ENCODE measurements around the gene PLD5. TPM values are rescaled to one million over a fixed set of nuclear protein-coding genes. Genes with fewer than 3 reads are reported as not detected.
"Not testable (repeated sequence)": the region's sequence is repeated elsewhere in the genome, so short reads cannot be mapped to it uniquely, and the experiment has no call there.

PLD5 gene
- polyA plus RNA-seq, 3 donors: 0.03 to 0.22 (median 0.14) TPM

DNA sequence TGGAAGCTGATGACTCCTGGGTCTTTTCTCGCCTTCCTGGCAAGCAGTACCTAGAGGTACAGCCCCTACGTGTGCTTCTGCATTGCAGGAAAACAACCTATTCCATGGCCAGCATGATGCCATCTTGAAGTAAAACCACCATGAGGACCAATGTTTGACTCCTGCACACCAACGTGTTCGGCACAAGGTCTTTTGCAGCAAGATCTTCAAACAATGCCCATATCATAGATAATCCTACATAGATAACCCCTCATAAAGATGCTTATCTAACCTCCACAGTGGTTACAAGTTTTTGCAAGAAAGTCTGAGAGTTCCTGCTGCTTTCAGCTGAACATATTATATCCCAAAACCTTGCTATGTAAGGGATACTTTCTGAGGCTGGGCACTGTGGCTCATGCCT, 384.5 kb downstream of the PLD5 start:
- WGBS, 3 donors: 60 to 68% (median 62%) methylated on average over 4 of the region's 4 CpGs
- no peak overlapping the region for H3K27ac ChIP-seq (ENCODE audit: low read depth, low read length)

GRCh38 chr1:242139442-242139841, 385.1 kb downstream of the PLD5 start:
- WGBS, 3 donors: 41 to 69% (median 47%) methylated on average over 6 of the region's 6 CpGs
- H3K27ac ChIP-seq (ENCODE audit: low read depth, low read length): no peak overlapping the region

DNA sequence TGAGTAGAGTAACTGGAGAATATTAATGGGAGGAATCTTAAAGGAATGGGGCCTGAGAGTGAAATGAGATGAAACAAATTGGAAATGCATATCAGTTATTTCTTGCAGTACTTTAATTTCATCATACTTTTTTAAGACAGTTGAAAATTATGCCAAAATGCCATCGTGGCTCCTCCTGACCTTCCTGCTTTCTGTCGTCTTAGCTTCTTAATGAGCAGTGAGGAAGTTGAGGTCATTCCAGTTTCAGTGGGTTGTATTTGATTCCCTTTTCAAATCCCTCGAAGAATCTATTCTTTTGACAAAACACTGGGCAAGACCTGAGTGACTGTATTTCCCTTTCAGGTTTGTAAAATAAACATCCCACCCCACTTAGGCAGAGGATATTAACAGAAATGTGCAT, 390.7 kb downstream of the PLD5 start:
- H3K27ac ChIP-seq (ENCODE audit: low read depth, low read length): no peak overlapping the region
- WGBS, 3 donors: 23 to 51% (median 27%) methylated on average over 3 of the region's 3 CpGs

DNA sequence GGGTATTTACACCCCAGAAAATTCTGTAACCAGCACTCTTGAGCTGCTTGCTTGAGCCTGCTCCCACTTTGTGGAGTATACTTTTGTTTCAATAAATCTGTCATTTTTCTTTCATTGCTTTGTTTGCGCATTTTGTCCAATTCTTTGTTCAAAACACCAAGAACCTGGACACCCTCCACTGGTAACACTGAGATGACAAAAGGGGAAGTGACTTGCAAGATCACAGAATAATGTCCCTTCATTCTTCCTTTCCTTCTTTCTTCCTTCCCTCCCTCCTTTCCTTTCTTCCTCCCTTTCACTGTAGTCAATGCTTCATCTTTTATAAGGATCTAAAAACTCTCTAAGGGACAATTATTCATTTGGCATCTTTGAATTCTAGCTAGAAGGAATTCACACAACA, 391.1 kb downstream of the PLD5 start:
- 94 to 100% (median 94%) methylated on average over 1 of the region's 1 CpG for WGBS, 3 donors
- H3K27ac ChIP-seq (ENCODE audit: low read depth, low read length): no peak overlapping the region

DNA sequence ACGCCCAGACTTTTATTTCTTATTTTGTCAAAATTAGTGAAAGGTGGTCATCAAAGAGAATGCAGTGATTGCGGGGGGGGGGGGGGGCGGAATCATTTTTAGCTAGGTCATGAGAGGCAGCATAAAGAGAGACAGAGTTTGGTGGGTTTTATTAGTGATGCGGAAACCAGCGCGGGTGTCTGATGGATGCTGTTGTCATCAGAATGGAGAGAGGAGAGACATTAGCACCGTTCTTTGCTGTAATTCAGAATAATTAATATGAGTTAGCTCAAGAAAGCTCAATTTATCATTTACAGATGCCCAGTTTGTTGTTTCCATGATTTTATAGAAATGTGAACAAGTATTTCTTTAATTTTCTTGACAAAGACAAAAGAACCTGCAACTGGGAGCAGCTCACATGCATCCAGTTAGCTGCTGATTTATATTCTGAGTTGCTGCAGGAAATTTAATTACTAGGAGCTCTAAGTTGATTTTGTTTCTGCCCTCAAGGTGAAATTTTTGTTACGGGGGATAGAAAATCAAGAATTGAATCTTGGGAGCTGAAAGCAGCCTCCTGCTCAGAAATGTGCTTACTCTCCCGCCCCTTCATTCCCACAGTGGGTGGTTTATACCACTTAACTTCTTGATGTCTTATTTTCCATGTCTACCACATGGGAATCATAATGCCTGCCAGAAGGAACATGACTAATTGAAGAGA, 392.2 kb downstream of the PLD5 start:
- 70 to 78% (median 75%) methylated on average over 8 to 9 of the region's 9 CpGs for WGBS, 3 donors
- no peak overlapping the region for H3K27ac ChIP-seq (ENCODE audit: low read depth, low read length)

DNA sequence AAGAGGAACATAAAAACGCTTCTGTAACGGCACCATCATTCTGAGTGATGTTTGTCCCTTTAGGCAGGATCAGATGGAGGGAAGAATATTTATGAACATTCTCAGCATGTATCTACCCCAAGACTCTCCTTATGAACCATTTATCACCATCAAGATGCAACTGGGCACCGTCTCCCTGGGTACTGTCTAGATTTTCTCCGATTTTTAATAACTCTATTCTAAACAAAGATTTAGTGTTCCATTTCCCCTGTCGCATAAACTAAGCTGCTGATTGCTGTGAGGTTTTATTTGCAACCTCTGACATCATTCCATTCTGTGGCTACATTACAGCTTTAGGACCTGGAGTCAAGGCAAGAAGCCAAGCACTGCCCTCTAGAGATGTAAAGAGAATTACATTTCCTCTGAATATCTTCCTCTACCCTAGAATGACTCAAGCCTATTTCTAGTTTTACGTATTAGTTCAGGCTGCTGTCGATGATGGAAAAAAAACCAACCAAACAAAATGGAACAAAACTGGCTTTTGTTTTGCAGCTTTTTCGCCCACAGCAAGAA, 395.5 kb downstream of the PLD5 start:
- WGBS, 3 donors: 57 to 70% (median 65%) methylated on average over 8 of the region's 8 CpGs
- no peak overlapping the region for H3K27ac ChIP-seq (ENCODE audit: low read depth, low read length)

- WGBS, 3 donors: 58 to 83% (median 68%) methylated on average over 2 of the region's 2 CpGs
- no peak overlapping the region for H3K27ac ChIP-seq (ENCODE audit: low read depth, low read length)
Measured at GRCh38 chr1:242120432-242120831, 404.1 kb downstream of the PLD5 start.

GRCh38 chr1:242100921-242101320, 423.6 kb downstream of the PLD5 start:
- 61 to 83% (median 76%) methylated on average over 4 of the region's 4 CpGs for WGBS, 3 donors
- H3K27ac ChIP-seq (ENCODE audit: low read depth, low read length): no peak overlapping the region

- not testable (repeated sequence) for H3K27ac ChIP-seq (ENCODE audit: low read depth, low read length)
- 68 to 78% (median 76%) methylated on average over 2 to 3 of the region's 3 CpGs for WGBS, 3 donors
Measured at GRCh38 chr1:242097283-242097682, 427.2 kb downstream of the PLD5 start.

DNA sequence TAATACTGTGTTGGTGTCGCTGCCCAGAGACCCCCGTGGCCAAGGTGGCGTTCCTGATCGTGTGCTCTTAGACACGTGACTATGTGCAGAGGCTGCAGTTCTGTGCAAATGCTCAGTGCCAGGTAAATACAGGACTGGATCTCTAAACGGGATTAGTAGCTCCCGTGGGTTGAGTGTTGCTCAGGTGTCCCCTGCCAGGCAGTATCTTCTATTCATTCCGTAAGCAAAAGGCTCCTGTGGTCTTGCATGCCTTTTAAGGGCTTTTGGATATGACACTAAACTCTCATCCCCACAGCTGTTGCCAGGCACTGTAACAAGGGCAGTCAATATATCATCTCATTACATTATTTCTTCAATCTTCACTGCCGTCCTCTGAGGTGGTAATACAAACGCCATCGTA, 431.4 kb downstream of the PLD5 start:
- 56 to 80% (median 77%) methylated on average over 11 of the region's 11 CpGs for WGBS, 3 donors

GRCh38 chr1:242089911-242090310, 434.6 kb downstream of the PLD5 start:
- H3K27ac ChIP-seq (ENCODE audit: low read depth, low read length): no peak overlapping the region
- 49 to 54% (median 50%) methylated on average over 5 of the region's 5 CpGs for WGBS, 3 donors

More for the DNA sequence above, 431.4 kb downstream of the PLD5 start:
- no peak overlapping the region for H3K27ac ChIP-seq (ENCODE audit: low read depth, low read length)

DNA sequence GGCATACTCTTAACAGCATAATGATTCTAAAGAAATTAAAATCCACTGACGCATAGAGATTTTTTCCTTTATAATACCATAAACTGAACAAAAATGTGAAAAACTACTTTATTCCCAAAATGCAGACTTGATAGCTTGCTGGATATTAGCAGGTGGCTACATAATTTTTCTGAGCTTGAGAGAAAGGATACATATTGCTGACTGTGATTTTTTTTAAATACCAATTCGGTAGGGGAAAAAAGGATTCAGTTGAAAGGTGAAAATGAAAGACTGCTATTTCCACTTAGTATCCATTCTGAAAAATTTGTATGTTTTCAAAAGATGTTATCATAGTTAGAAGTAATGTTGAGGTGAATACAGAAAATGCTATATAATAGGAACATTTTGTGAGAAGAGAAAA, 435.6 kb downstream of the PLD5 start:
- H3K27ac ChIP-seq (ENCODE audit: low read depth, low read length): no peak overlapping the region
- 81 to 84% (median 84%) methylated on average over 2 of the region's 2 CpGs for WGBS, 3 donors

DNA sequence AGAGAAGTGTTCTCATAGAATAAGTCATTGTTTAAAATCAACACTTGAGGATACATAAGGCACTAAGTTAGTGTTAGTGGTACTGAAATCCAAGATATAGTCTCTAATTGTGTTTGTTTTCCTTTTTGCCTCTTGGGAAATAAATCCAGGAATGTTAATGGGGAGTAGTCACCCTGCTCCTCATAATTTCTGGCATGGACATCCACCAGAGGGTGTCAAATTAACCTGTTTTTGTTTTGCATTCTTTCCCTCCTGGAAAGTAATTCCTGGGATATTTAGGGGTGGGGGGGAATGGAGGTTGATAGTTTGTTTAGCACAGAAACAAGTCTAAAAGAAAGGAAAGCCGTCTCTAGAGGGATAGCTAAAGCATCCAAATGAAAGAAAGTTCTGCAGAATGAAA, 437.8 kb downstream of the PLD5 start:
- H3K27ac ChIP-seq (ENCODE audit: low read depth, low read length): no peak overlapping the region
- WGBS, 3 donors: 19 to 63% (median 51%) methylated on average over 1 of the region's 1 CpG

DNA sequence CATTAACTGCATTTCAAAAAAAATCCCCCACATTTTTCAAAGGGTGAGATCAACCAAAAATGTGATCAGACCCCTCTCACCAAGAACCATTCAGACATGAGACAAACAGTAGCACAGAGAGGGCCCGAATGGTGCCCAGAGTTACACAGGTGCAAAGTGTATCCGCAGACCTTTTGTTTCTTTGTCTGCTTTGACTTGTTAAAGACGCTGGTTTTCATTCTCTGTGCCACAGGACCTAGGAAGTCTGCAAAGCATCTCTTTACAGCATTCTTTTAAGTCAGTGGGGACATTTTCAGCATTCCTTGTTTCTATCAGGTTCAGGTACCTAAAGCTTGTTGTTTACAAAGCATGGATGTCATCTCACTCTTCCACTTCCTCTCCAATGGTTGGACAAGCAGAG, 438.4 kb downstream of the PLD5 start:
- WGBS, 3 donors: 50 to 73% (median 72%) methylated on average over 3 of the region's 3 CpGs
- H3K27ac ChIP-seq (ENCODE audit: low read depth, low read length): no peak overlapping the region

DNA sequence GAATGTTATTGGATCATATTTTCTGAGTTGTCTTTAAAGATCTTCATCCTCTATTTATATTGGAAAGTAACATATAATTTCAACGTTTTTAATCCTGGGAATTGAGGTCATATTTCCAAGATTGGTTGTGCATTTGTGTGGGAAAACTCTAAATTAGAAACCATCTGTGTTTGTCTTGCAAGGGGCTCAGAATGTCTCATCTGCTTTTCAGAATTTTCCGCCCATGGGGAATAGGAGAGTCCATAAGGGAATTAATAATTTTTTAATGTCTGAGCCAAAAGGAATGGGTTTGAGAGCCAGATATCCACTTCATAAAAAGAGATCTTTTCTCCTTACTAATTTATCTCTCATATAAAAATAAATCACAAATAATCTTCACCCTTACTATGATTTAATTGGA, 440.8 kb downstream of the PLD5 start:
- WGBS, 3 donors: 47 to 73% (median 54%) methylated on average over 2 of the region's 2 CpGs
- no peak overlapping the region for H3K27ac ChIP-seq (ENCODE audit: low read depth, low read length)

DNA sequence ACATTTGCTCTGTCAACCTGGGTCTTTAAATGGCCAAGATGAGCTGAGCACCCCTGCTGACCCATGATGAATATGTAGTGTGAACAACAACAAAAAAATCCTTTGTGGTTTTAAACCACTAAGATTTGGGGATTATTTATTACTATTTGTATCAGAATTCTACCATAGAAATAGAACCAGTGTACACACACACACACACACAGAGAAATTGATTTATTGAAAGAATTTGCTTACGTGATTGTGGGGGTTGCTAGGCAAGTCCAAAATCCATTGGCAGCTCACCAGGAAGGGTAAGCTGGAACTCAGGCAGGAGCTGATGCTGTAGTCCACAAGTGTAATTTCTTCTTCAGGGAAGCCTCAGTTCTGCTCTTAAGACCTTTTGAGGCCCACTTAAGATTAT, 443.1 kb downstream of the PLD5 start:
- 43 to 74% (median 64%) methylated on average over 1 of the region's 1 CpG for WGBS, 3 donors
- H3K27ac ChIP-seq (ENCODE audit: low read depth, low read length): no peak overlapping the region

DNA sequence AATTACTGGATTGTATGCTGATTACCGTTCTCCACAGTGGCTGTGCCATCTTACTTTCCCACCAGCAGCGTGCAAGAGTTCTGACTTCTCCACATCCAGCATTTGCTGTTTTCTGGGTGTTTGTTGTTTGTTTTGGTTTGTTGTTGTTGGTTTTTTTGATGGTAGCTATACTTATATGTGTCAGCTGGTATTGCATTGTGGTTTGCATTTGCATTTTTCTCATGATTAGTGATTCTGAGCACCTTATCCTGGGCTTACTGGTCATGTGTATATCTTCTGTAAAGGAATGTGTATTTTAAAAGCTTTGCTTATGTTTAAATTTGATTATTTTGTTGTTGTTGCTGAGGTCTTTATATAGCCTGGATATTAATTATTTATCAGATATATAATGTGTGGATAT, 458.7 kb downstream of the PLD5 start:
- 89 to 92% (median 91%) methylated on average over 2 of the region's 2 CpGs for WGBS, 3 donors
- no peak overlapping the region for H3K27ac ChIP-seq (ENCODE audit: low read depth, low read length)

DNA sequence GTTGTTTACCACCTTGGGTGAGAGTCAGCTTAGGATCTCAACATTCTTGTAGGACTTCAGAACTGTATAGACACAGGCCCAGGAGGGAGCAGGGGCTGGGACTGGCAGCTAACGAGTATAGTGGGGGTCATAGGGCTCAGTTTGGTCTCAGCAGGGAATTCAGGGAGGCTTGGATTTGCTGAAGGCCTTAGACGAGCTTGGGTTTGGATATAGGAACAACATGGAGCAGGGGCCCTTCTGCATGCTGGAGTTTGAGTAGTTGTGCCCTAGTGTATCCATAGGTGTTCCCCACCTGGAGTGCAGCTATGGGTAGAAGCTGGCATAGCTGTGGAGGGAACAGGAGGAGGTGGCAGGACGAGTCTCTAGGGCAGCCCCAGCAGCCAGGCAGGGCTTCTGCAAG, 462.2 kb downstream of the PLD5 start:
- no peak overlapping the region for H3K27ac ChIP-seq (ENCODE audit: low read depth, low read length)
- WGBS, 3 donors: 45 to 57% (median 54%) methylated on average over 3 of the region's 3 CpGs

DNA sequence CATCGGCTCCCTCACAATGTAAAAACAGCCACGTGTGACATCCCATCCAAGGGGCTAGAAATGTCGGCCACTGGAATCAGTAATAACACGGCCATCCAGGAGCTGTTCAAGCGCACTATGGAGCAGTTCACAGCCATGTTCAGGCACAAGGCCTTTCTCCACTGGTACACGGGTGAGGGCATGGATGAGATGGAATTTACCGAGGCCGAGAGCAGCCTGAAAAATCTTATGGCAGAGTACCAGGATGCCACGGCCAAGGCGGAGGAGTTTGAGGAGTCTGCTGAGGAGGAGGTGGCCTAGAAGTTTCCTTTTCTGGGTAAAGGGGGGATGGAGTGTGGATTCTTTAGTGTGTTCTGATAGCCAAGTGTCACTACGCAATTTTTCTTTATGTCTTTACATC, 464.5 kb downstream of the PLD5 start:
- H3K27ac ChIP-seq (ENCODE audit: low read depth, low read length): no peak overlapping the region
- WGBS, 3 donors: 81 to 92% (median 83%) methylated on average over 11 of the region's 11 CpGs

DNA sequence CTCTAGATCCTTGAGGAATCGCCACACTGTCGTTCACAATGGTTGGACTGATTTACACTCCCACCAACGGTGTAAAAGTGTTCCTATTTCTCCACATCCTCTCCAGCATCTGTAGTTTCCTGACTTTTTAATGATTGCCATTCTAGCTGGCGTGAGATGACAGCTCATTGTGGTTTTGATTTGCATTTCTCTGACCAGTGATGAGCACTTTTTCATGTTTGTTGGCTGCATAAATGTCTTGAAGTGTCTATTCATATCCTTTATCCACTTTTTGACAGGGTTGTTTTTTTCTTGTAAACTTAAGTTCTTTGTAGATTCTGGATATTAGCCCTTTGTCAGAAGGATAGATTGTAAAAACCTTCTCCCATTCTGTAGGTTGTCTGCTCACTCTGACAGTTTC, 465.9 kb downstream of the PLD5 start:
- H3K27ac ChIP-seq (ENCODE audit: low read depth, low read length): not testable (repeated sequence)
- 62 to 71% (median 67%) methylated on average over 4 of the region's 4 CpGs for WGBS, 3 donors
